A673 (cell line): ENCODE measurements around the gene CSNK1D. TPM values are rescaled to one million over a fixed set of nuclear protein-coding genes. Genes with fewer than 3 reads are reported as not detected.

Experiments used
- BruUV-seq: library from RNA; stranded (reverse); fragments of 400-500 nt; replicated peaks from 2 replicates; lab custom pipeline; 2021; lab: Mats Ljungman, UMichigan
- CTCF ChIA-PET: fragments of 300-600 bp; sonication (Branson Sonifier 250); formaldehyde crosslinking; loops from one replicate; lab custom pipeline; 2022; ENCODE audit warnings: antibody characterized with exemption; lab: Charles Lee
- POLR2A ChIA-PET: fragments of 300-600 bp; sonication (Branson Sonifier 250); formaldehyde crosslinking; loops from one replicate; lab custom pipeline; 2022; ENCODE audit warnings: antibody characterized with exemption; ENCODE audit not compliant: low non-redundant PET; lab: Charles Lee
- DNase-seq: peaks from one replicate; pipeline ENCODE4 v3.0.0-alpha.2; 2015; ENCODE audit warnings: low spot score
- H3K27ac ChIP-seq: fragments of 200-600 bp; sonication (generic); 2 replicates; pipeline ENCODE4 v1.5.1; 2016; ENCODE audit warnings: mixed run types, low read depth, mild to moderate bottlenecking, mixed read lengths, antibody characterized with exemption, low read length; ENCODE audit not compliant: poor library complexity, severe bottlenecking
- H3K27me3 ChIP-seq: fragments of 200-600 bp; sonication (generic); replicated peaks from 2 replicates; pipeline ENCODE4 v1.6.1; 2017; ENCODE audit warnings: mixed run types, low read depth, mild to moderate bottlenecking, mixed read lengths, antibody characterized with exemption, low read length; ENCODE audit not compliant: insufficient read depth, poor library complexity
- H3K36me3 ChIP-seq: fragments of 200-600 bp; sonication (generic); 2 replicates; pipeline ENCODE4 v1.6.1; 2016; ENCODE audit warnings: mixed run types, mild to moderate bottlenecking, mixed read lengths, antibody characterized with exemption, low read length; ENCODE audit not compliant: insufficient read depth, poor library complexity, severe bottlenecking
- H3K4me1 ChIP-seq: fragments of 200-600 bp; sonication (generic); 2 replicates; pipeline ENCODE4 v1.6.1; 2017; ENCODE audit warnings: mixed run types, mild to moderate bottlenecking, mixed read lengths, antibody characterized with exemption, low read length; ENCODE audit not compliant: insufficient read depth, poor library complexity, severe bottlenecking
- H3K4me3 ChIP-seq: fragments of 200-600 bp; sonication (generic); 2 replicates; pipeline ENCODE4 v1.5.1; 2016; ENCODE audit warnings: low read depth, mixed run types, mild to moderate bottlenecking, mixed read lengths, low read length; ENCODE audit not compliant: poor library complexity, severe bottlenecking
- H3K9me3 ChIP-seq: fragments of 200-600 bp; sonication (generic); 2 replicates; pipeline ENCODE4 v1.6.1; 2016; ENCODE audit warnings: mixed run types, low read depth, mild to moderate bottlenecking, mixed read lengths, antibody characterized with exemption, low read length; ENCODE audit not compliant: poor library complexity, severe bottlenecking
- CTCF ChIP-seq: fragments of 300-800, 200-600 bp; sonication (generic); conservative IDR thresholded peaks from 2 replicates; pipeline ENCODE4 v1.5.1; 2017; ENCODE audit warnings: low read depth, mild to moderate bottlenecking, antibody characterized with exemption, low read length, moderate library complexity, mixed read lengths
- EZH2 ChIP-seq: fragments of 200-600 bp; sonication (generic); IDR thresholded peaks from 2 replicates; pipeline ENCODE4 v1.6.1; 2017; ENCODE audit warnings: borderline replicate concordance, low read depth, mild to moderate bottlenecking, mixed read lengths, antibody characterized with exemption, low read length; ENCODE audit not compliant: poor library complexity, severe bottlenecking
- intact Hi-C: fragments of 100-400 bp; cut with micrococcal nuclease; formaldehyde crosslinking; loops from one replicate; pipeline ENCODE4 v1.10.0; 2022; ENCODE audit not compliant: unreplicated experiment
- total RNA-seq: library from RNA; stranded (reverse); gene quantifications from 2 replicates; pipeline ENCODE4 v1.2.3, GENCODE V29; 2021

The CSNK1D gene
- total RNA-seq, 1 experiment from 2014 or later, result 150 TPM

- Histone ChIP-seq H3K9me3 (no peaks in the 10 kb centered on the region), H3K27ac (no peak overlapping the region), H3K36me3 (no peaks in the 10 kb centered on the region), H3K27me3 (no peaks in the 10 kb centered on the region), H3K4me3 (no peak overlapping the region), H3K4me1 (no peaks in the 10 kb centered on the region)
- no peak for DNase-seq
- no TSS peak for BruUV-seq
- ChIA-PET POLR2A (no interaction called here), CTCF (no interaction called here)
- TF ChIP-seq CTCF (no peak), EZH2 (no peak)
- intact Hi-C loops, result no loop called here
These were observed 40.7 kb upstream of the CSNK1D start for GRCh38 chr17:82314012-82314726.

GRCh38 chr17:82313195-82314011 is 39.9 kb upstream of the CSNK1D start:
- Histone ChIP-seq H3K4me1 (no peaks in the 10 kb centered on the region), H3K27me3 (no peaks in the 10 kb centered on the region)
- intact Hi-C loops, result no loop called here

GRCh38 chr17:82311971-82312370 is 38.5 kb upstream of the CSNK1D start:
- H3K9me3 ChIP-seq, result no peaks in the 10 kb centered on the region
- TF ChIP-seq CTCF (no peak), EZH2 (no peak)
- intact Hi-C loops, result no loop called here
- no peaks in the 10 kb centered on the region for H3K4me1 ChIP-seq
- no peak for DNase-seq
- H3K27me3 ChIP-seq, result no peaks in the 10 kb centered on the region
- H3K4me3 ChIP-seq, result no peak overlapping the region
- BruUV-seq, result no TSS peak
- no peaks in the 10 kb centered on the region for H3K36me3 ChIP-seq
- CTCF ChIA-PET, result no interaction called here
- POLR2A ChIA-PET, result no interaction called here
- H3K27ac ChIP-seq, result no peak overlapping the region

More at GRCh38 chr17:82313195-82314011, 39.9 kb upstream of the CSNK1D start:
- Histone ChIP-seq H3K36me3 (no peaks in the 10 kb centered on the region), H3K27ac (no peak overlapping the region), H3K9me3 (no peaks in the 10 kb centered on the region), H3K4me3 (no peak overlapping the region)
- ChIA-PET POLR2A (no interaction called here), CTCF (no interaction called here)
- no peak for DNase-seq
- TF ChIP-seq EZH2, result no peak
- BruUV-seq, result no TSS peak
